Kidney (tissue), 14 donors: ENCODE data around the gene WSB1. TPM values are rescaled to one million over a fixed set of nuclear protein-coding genes. Genes with fewer than 3 reads are reported as not detected.
"Not testable (repeated sequence)": the region's sequence is repeated elsewhere in the genome, so short reads cannot be mapped to it uniquely, and the experiment has no call there.

Experiments
- DNase-seq, 5 donors: peaks; one replicate each; pipeline ENCODE4 v3.0.0-alpha.2; 2013 to 2020
- FAIRE-seq: peaks from 2 replicates; lab custom pipeline; 2012; peaks lifted over from hg19 to GRCh38; lab: Jason Lieb, UNC
- H3K27ac ChIP-seq, 2 donors: one replicate each; pipeline ENCODE4 v1.7.0; 2013; ENCODE audit warnings: low read depth in 2 of 2, low read length in 2 of 2, inconsistent platforms in 1 of 2
- H3K27me3 ChIP-seq: one replicate; pipeline ENCODE4 v1.7.1; 2013; ENCODE audit warnings: low read length, inconsistent platforms; ENCODE audit not compliant: control insufficient read depth, insufficient read depth
- H3K36me3 ChIP-seq, 3 donors: one replicate each; pipeline versions ENCODE4 v1.7.0 to v1.7.1; 2013; ENCODE audit warnings: low read length in 3 of 3, control low read depth in 1 of 3, inconsistent platforms in 1 of 3; ENCODE audit not compliant: insufficient read depth in 3 of 3, control insufficient read depth in 2 of 3
- H3K4me1 ChIP-seq, 3 donors: one replicate each; pipeline versions ENCODE4 v1.7.0 to v1.7.1; 2013; ENCODE audit warnings: low read length in 3 of 3, inconsistent platforms in 1 of 3, low read depth in 1 of 3; ENCODE audit not compliant: control insufficient read depth in 2 of 3, insufficient read depth in 2 of 3
- H3K4me3 ChIP-seq, 3 donors: one replicate each; pipeline versions ENCODE4 v1.7.0 to v1.8.1; 2013; ENCODE audit warnings: low read length in 3 of 3, control low read depth in 1 of 3, inconsistent platforms in 1 of 3
- H3K9ac ChIP-seq, 3 donors: one replicate each; pipeline versions ENCODE4 v1.7.0 to v1.7.1; 2013; ENCODE audit warnings: low read length in 3 of 3, control low read depth in 1 of 3, inconsistent platforms in 1 of 3
- H3K9me3 ChIP-seq, 3 donors: one replicate each; pipeline versions ENCODE4 v1.7.0 to v1.7.1; 2013; ENCODE audit warnings: low read length in 3 of 3, control low read depth in 1 of 3, inconsistent platforms in 1 of 3; ENCODE audit not compliant: control insufficient read depth in 2 of 3, insufficient read depth in 1 of 3
- CTCF ChIP-seq: IDR thresholded peaks from 3 replicates; pipeline ENCODE4 v1.5.1; 2012; ENCODE audit warnings: mild to moderate bottlenecking, moderate library complexity, borderline replicate concordance; ENCODE audit not compliant: insufficient read depth; ENCODE audit errors: extremely low read depth
- intact Hi-C: fragments of 100-400 bp; cut with DNase I; formaldehyde crosslinking; loops from one replicate; pipeline ENCODE4 v1.11.1; 2022
- polyA plus RNA-seq: library from polyadenylated mRNA; stranded (reverse); fragments of 350-450 nt; fragmentation: Illumina TruSeq; extraction: RNeasy Lipid Tissue Mini Kit (QIAGEN cat#74804); gene quantifications from one replicate; pipeline ENCODE4 v1.2.3, GENCODE V29; 2014; ENCODE audit warnings: low read depth, low replicate concordance; ENCODE audit not compliant: insufficient read depth
- total RNA-seq: library from RNA; stranded (reverse); fragmentation: NEBNext Ultra II Directional; extraction: Animal tissue kit (Norgen Biotek cat#: 25700); gene quantifications from one replicate; pipeline ENCODE4 v1.2.1, GENCODE V29; 2021
- donor health status: control.
- donor health status: control.
- donor health status: control.
- donor health status: control.
- donor health status: control.
- donor health status: DM: yes; HTN: yes; CAD: no.
- donor health status: Normal renal cell carcinoma (clear cell type).

WSB1 gene
- total and polyA plus RNA-seq, 2 donors from 2014 or later: 59.8 to 195 TPM

DNA sequence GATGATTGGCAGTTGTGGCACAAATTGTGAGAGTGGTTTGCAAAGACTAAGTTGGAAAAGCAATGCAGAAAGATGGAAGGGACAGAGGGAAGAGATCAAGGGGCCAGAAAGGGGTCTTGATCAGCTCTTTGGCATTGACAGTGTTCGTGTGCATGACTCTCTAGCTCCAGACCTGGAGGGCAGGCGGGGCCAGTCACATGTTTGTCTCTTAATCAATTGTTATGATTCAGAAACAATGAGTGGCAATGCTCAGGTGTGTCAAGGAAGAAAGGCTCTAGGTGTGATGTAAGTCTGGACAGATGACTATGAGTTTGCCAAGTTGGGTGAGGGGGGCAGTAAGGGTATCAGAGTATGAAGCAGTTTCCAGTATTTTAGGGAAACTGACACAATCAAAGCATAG, 32.1 kb downstream of the WSB1 start:
- peaks cover 0 to 16% (median 13%) of the 10 kb centered on the region in 3 donors for H3K4me1 ChIP-seq
- intact Hi-C loops: no loop called here
- no peak for DNase-seq
- H3K9me3 ChIP-seq: no peaks in the 10 kb centered on the region
- no peaks in the 10 kb centered on the region for H3K27me3 ChIP-seq
- H3K4me3 ChIP-seq: no peak overlapping the region
- TF ChIP-seq CTCF: no peak
- no peak overlapping the region for H3K9ac ChIP-seq
- no peak overlapping the region for H3K27ac ChIP-seq
- H3K36me3 ChIP-seq: no peaks in the 10 kb centered on the region
- FAIRE-seq: no peak

DNA sequence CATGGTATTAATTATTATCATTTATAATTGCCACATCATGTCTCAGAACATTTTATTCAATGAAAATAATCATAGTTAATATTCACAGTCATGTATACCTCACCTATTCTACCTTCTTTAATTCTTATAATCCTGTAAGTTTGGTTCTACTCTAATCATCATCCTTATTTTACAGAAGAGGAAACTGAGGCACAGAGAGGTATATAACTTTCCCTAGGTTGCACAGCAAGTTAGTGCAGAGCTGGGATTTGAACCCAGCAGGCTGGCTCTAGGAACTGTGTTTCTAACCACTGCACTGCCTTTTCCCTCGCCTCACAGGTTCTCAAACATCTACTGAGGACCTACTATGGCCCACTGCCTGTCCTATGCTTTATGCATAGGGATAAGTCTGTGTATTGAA, 32.7 kb downstream of the WSB1 start:
- Histone ChIP-seq H3K9ac (no peak overlapping the region), H3K9me3 (no peaks in the 10 kb centered on the region), H3K4me3 (no peak overlapping the region), H3K4me1 (peaks cover 0 to 16% (median 13%) of the 10 kb centered on the region in 3 donors), H3K27ac (no peak overlapping the region), H3K36me3 (no peaks in the 10 kb centered on the region), H3K27me3 (no peaks in the 10 kb centered on the region)
- intact Hi-C loops: no loop called here
- no peak for TF ChIP-seq CTCF
- FAIRE-seq (no peak), DNase-seq (no peak)

GRCh38 chr17:27327397-27327796, 33.5 kb downstream of the WSB1 start:
- no peak overlapping the region for H3K9ac ChIP-seq
- H3K4me3 ChIP-seq: no peak overlapping the region
- no peak for DNase-seq
- H3K27ac ChIP-seq: no peak overlapping the region
- no peaks in the 10 kb centered on the region for H3K36me3 ChIP-seq
- no peak for FAIRE-seq
- H3K4me1 ChIP-seq: peaks cover 0 to 21% (median 13%) of the 10 kb centered on the region in 3 donors
- intact Hi-C loops: no loop called here
- H3K27me3 ChIP-seq: no peaks in the 10 kb centered on the region
- no peaks in the 10 kb centered on the region for H3K9me3 ChIP-seq
- no peak for TF ChIP-seq CTCF

DNA sequence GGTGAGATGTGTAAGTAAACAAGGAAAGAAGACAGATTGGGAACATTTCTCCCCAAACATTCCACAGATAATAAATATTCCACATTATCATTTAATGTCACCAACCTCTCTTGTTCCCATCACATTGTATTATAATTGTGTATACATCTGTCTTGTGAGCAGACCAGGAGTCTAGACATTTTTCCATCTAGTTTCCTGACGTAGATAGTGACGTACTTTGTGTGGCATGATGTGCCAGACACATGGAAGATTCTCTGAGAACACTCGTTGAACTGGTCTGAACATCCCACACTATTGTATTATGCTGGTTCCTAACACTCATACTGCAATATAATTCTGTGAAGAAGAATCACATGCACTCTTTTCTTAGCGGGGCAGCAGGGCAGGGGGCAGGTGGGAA, 34.0 kb downstream of the WSB1 start:
- H3K36me3 ChIP-seq: no peaks in the 10 kb centered on the region
- H3K9me3 ChIP-seq: no peaks in the 10 kb centered on the region
- DNase-seq: no peak
- H3K27ac ChIP-seq: no peak overlapping the region
- intact Hi-C loops: no loop called here
- H3K9ac ChIP-seq: no peak overlapping the region
- no peak overlapping the region for H3K4me3 ChIP-seq
- TF ChIP-seq CTCF: no peak
- peaks cover 0 to 20% (median 13%) of the 10 kb centered on the region in 3 donors for H3K4me1 ChIP-seq
- FAIRE-seq: no peak
- no peaks in the 10 kb centered on the region for H3K27me3 ChIP-seq

- H3K27ac ChIP-seq, FAIRE-seq, H3K27me3 ChIP-seq, H3K9me3 ChIP-seq, DNase-seq, intact Hi-C loops, H3K4me3 ChIP-seq, H3K36me3 ChIP-seq, H3K9ac ChIP-seq: not testable (repeated sequence)
- H3K4me1 ChIP-seq: peaks cover 0 to 13% (median 5%) of the 10 kb centered on the region in 3 donors
These were observed 34.8 kb downstream of the WSB1 start for GRCh38 chr17:27328686-27329085.
